ENCODE data around the gene YTHDC2.

DNA sequence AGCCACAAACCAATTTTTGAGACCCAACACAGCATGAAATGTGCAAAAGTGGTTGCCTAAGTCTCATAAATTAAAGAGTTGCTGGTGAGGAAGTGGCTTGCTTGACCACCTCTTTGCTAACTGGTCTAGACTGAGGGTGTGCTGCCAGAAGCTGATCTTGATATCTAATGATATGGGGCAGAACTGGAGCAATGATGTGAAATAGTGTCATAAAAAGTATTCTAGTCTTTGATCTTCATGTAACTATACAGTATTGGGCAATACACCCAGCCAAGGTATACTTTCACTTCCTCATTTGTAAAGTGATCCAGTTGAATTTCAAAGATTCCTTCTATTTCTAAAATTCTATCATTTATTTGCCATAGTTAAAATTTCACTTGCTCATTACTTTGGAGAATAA, 5.9 kb upstream of the YTHDC2 start:
- TF ChIP-seq, protein P1, sequence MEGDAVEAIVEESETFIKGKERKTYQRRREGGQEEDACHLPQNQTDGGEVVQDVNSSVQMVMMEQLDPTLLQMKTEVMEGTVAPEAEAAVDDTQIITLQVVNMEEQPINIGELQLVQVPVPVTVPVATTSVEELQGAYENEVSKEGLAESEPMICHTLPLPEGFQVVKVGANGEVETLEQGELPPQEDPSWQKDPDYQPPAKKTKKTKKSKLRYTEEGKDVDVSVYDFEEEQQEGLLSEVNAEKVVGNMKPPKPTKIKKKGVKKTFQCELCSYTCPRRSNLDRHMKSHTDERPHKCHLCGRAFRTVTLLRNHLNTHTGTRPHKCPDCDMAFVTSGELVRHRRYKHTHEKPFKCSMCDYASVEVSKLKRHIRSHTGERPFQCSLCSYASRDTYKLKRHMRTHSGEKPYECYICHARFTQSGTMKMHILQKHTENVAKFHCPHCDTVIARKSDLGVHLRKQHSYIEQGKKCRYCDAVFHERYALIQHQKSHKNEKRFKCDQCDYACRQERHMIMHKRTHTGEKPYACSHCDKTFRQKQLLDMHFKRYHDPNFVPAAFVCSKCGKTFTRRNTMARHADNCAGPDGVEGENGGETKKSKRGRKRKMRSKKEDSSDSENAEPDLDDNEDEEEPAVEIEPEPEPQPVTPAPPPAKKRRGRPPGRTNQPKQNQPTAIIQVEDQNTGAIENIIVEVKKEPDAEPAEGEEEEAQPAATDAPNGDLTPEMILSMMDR (IDR thresholded peaks at IDR 0.05) = no peak
- TF ChIP-seq POLR2A (IDR thresholded peaks at IDR 0.05) (no peak), EP300 (IDR thresholded peaks at IDR 0.05) (no peak)
